ENCODE data around the gene DNAAF3. TPM values are rescaled to one million over a fixed set of nuclear protein-coding genes. Genes with fewer than 3 reads are reported as not detected.
"Not testable (repeated sequence)": the region's sequence is repeated elsewhere in the genome, so short reads cannot be mapped to it uniquely, and the experiment has no call there.

The DNAAF3 gene
- total and polyA plus RNA-seq, 7 experiments from 2014 or later: not detected

GRCh38 chr19:55173186-55173713 is 6.8 kb upstream of the DNAAF3 start:
- no peak overlapping the region for H3K27ac Mint-ChIP-seq
- intact Hi-C loops (cut with micrococcal nuclease): no loop called here

GRCh38 chr19:55172741-55173140 is 6.3 kb upstream of the DNAAF3 start:
- Mint-ChIP-seq H3K36me3 (peaks cover 0 to 4% (median 0%) of the 10 kb centered on the region in 5 donors), H3K9me3 (peaks cover 0 to 10% (median 5%) of the 10 kb centered on the region in 11 donors), H3K4me1 (peaks cover 5 to 26% (median 19%) of the 10 kb centered on the region in 7 donors), H3K27me3 (peaks cover 74 to 83% (median 76%) of the 10 kb centered on the region in 5 donors), H3K27ac (peak overlapping the region in 1 of 9 donors; percentile 8), H3K4me3 (peak overlapping the region; percentile 25 to 82 (median 62))
- peaks cover 2 to 46% of the 10 kb centered on the region in 2 donors for H3K27me3 ChIP-seq (ENCODE audit: control insufficient read depth in 2 of 2, insufficient read depth in 2 of 2, low read length in 2 of 2)
- no peak for DNase-seq
- no peaks in the 10 kb centered on the region for H3K9me3 ChIP-seq (ENCODE audit: control insufficient read depth in 2 of 3, low read length in 3 of 3)
- no peak overlapping the region for H3K27ac ChIP-seq (ENCODE audit: low read depth, low read length)
- POLR2A ChIA-PET: no interaction called here
- CTCF ChIA-PET: no interaction called here
- no peaks in the 10 kb centered on the region for H3K36me3 ChIP-seq (ENCODE audit: control insufficient read depth in 2 of 3, insufficient read depth in 3 of 3, low read length in 3 of 3)
- peaks cover 9 to 17% of the 10 kb centered on the region in 2 donors for H3K4me1 ChIP-seq (ENCODE audit: control insufficient read depth in 2 of 2, insufficient read depth in 2 of 2, low read length in 2 of 2)
- no peak overlapping the region for H3K4me3 ChIP-seq (ENCODE audit: low read length)
- ATAC-seq: no peak
- intact Hi-C loops (cut with micrococcal nuclease): no loop called here

More at GRCh38 chr19:55173186-55173713, 6.8 kb upstream of the DNAAF3 start:
- H3K4me3 ChIP-seq (ENCODE audit: low read length): peak overlapping the region; percentile 33
- CTCF ChIA-PET: no interaction called here
- peak overlapping the region; percentile 42 to 82 (median 63) for H3K4me3 Mint-ChIP-seq
- H3K27ac ChIP-seq (ENCODE audit: low read depth, low read length): no peak overlapping the region
- H3K27me3 ChIP-seq (ENCODE audit: control insufficient read depth in 2 of 2, insufficient read depth in 2 of 2, low read length in 2 of 2): peaks cover 4 to 44% of the 10 kb centered on the region in 2 donors
- peaks cover 5 to 27% (median 20%) of the 10 kb centered on the region in 7 donors for H3K4me1 Mint-ChIP-seq
- no peaks in the 10 kb centered on the region for H3K36me3 ChIP-seq (ENCODE audit: control insufficient read depth in 2 of 3, insufficient read depth in 3 of 3, low read length in 3 of 3)
- peaks cover 0 to 12% (median 5%) of the 10 kb centered on the region in 11 donors for H3K9me3 Mint-ChIP-seq
- H3K27me3 Mint-ChIP-seq: peaks cover 74 to 85% (median 80%) of the 10 kb centered on the region in 5 donors
- ATAC-seq (no peak), DNase-seq (no peak)
- peaks cover 9 to 18% of the 10 kb centered on the region in 2 donors for H3K4me1 ChIP-seq (ENCODE audit: control insufficient read depth in 2 of 2, insufficient read depth in 2 of 2, low read length in 2 of 2)
- POLR2A ChIA-PET: interaction anchor here (0.6 kb wide), 1 partner anchor 118 kb away, joined by 3 read pairs; no protein-coding TSS in a partner anchor
- no peaks in the 10 kb centered on the region for H3K9me3 ChIP-seq (ENCODE audit: control insufficient read depth in 2 of 3, low read length in 3 of 3)
- peaks cover 0 to 4% (median 0%) of the 10 kb centered on the region in 5 donors for H3K36me3 Mint-ChIP-seq

GRCh38 chr19:55172318-55172717 is 5.9 kb upstream of the DNAAF3 start:
- ATAC-seq; H3K9me3 ChIP-seq (ENCODE audit: control insufficient read depth in 2 of 3, low read length in 3 of 3); CTCF ChIA-PET; POLR2A ChIA-PET; H3K9me3 Mint-ChIP-seq; DNase-seq; H3K27ac ChIP-seq (ENCODE audit: low read depth, low read length); H3K4me3 ChIP-seq (ENCODE audit: low read length); H3K36me3 Mint-ChIP-seq; H3K36me3 ChIP-seq (ENCODE audit: control insufficient read depth in 2 of 3, insufficient read depth in 3 of 3, low read length in 3 of 3); intact Hi-C loops (cut with micrococcal nuclease): not testable (repeated sequence)
- Mint-ChIP-seq H3K4me1 (peaks cover 5 to 26% (median 19%) of the 10 kb centered on the region in 7 donors), H3K27ac (peak overlapping the region in 1 of 9 donors; percentile 8), H3K4me3 (peak overlapping the region in 8 of 10 donors; percentile 25 to 82 (median 64)), H3K27me3 (peaks cover 73 to 84% (median 77%) of the 10 kb centered on the region in 5 donors)
- H3K27me3 ChIP-seq (ENCODE audit: control insufficient read depth in 2 of 2, insufficient read depth in 2 of 2, low read length in 2 of 2): peaks cover 0 to 47% of the 10 kb centered on the region in 2 donors
- H3K4me1 ChIP-seq (ENCODE audit: control insufficient read depth in 2 of 2, insufficient read depth in 2 of 2, low read length in 2 of 2): peaks cover 9 to 18% of the 10 kb centered on the region in 2 donors

GRCh38 chr19:55171440-55171839 is 5.0 kb upstream of the DNAAF3 start:
- Histone ChIP-seq H3K27me3 (ENCODE audit: control insufficient read depth in 2 of 2, insufficient read depth in 2 of 2, low read length in 2 of 2) (peaks cover 4 to 49% of the 10 kb centered on the region in 2 donors), H3K4me3 (ENCODE audit: low read length) (no peak overlapping the region), H3K4me1 (ENCODE audit: control insufficient read depth in 2 of 2, insufficient read depth in 2 of 2, low read length in 2 of 2) (peaks cover 9 to 24% of the 10 kb centered on the region in 2 donors), H3K27ac (ENCODE audit: low read depth, low read length) (no peak overlapping the region), H3K36me3 (ENCODE audit: control insufficient read depth in 2 of 3, insufficient read depth in 3 of 3, low read length in 3 of 3) (no peaks in the 10 kb centered on the region), H3K9me3 (ENCODE audit: control insufficient read depth in 2 of 3, low read length in 3 of 3) (no peaks in the 10 kb centered on the region)
- peaks cover 0 to 12% (median 6%) of the 10 kb centered on the region in 11 donors for H3K9me3 Mint-ChIP-seq
- DNase-seq: no peak
- POLR2A ChIA-PET: no interaction called here
- peak overlapping the region in 1 of 9 donors; percentile 41 for H3K27ac Mint-ChIP-seq
- H3K27me3 Mint-ChIP-seq: peaks cover 74 to 84% (median 78%) of the 10 kb centered on the region in 5 donors
- CTCF ChIA-PET: no interaction called here
- peak overlapping the region in 6 of 10 donors; percentile 15 to 81 (median 33) for H3K4me3 Mint-ChIP-seq
- no peak for ATAC-seq
- H3K4me1 Mint-ChIP-seq: peaks cover 14 to 34% (median 28%) of the 10 kb centered on the region in 7 donors
- intact Hi-C loops (cut with micrococcal nuclease): no loop called here
- H3K36me3 Mint-ChIP-seq: peaks cover 0 to 3% (median 0%) of the 10 kb centered on the region in 5 donors

- Mint-ChIP-seq H3K36me3 (peaks cover 0 to 5% (median 3%) of the 10 kb centered on the region in 5 donors), H3K4me3 (peak overlapping the region in 2 of 10 donors; percentile 1 to 37), H3K27ac (no peak overlapping the region), H3K4me1 (peaks cover 17 to 32% (median 24%) of the 10 kb centered on the region in 7 donors), H3K9me3 (peaks cover 0 to 12% (median 6%) of the 10 kb centered on the region in 11 donors), H3K27me3 (peaks cover 71 to 81% (median 76%) of the 10 kb centered on the region in 5 donors)
- peaks cover 7 to 16% of the 10 kb centered on the region in 2 donors for H3K4me1 ChIP-seq (ENCODE audit: control insufficient read depth in 2 of 2, insufficient read depth in 2 of 2, low read length in 2 of 2)
- no peak for DNase-seq
- no peak for ATAC-seq
- no peak overlapping the region for H3K4me3 ChIP-seq (ENCODE audit: low read length)
- no peak overlapping the region for H3K27ac ChIP-seq (ENCODE audit: low read depth, low read length)
- ChIA-PET CTCF (no interaction called here), POLR2A (interaction anchor here (2.0 kb wide), 1 partner anchor 9 kb away, joined by 5 read pairs; no protein-coding TSS in a partner anchor)
- intact Hi-C loops (cut with micrococcal nuclease): loop anchor here in 1 of 2 donors (10.0 kb wide), 2 partner anchors 276 to 456 kb away; partner anchors contain the start of genes SHISA7 and ZNF784
- peaks cover 4 to 34% of the 10 kb centered on the region in 2 donors for H3K27me3 ChIP-seq (ENCODE audit: control insufficient read depth in 2 of 2, insufficient read depth in 2 of 2, low read length in 2 of 2)
- no peaks in the 10 kb centered on the region for H3K9me3 ChIP-seq (ENCODE audit: control insufficient read depth in 2 of 3, low read length in 3 of 3)
- H3K36me3 ChIP-seq (ENCODE audit: control insufficient read depth in 2 of 3, insufficient read depth in 3 of 3, low read length in 3 of 3): no peaks in the 10 kb centered on the region
These were observed 2.7 kb upstream of the DNAAF3 start for GRCh38 chr19:55169136-55169535.

- H3K9me3 Mint-ChIP-seq: peaks cover 0 to 12% (median 4%) of the 10 kb centered on the region in 11 donors
- ChIA-PET CTCF (no interaction called here), POLR2A (no interaction called here)
- Histone ChIP-seq H3K4me1 (ENCODE audit: control insufficient read depth in 2 of 2, insufficient read depth in 2 of 2, low read length in 2 of 2) (peaks cover 0 to 7% of the 10 kb centered on the region in 2 donors), H3K27ac (ENCODE audit: low read depth, low read length) (no peak overlapping the region), H3K4me3 (ENCODE audit: low read length) (no peak overlapping the region), H3K27me3 (ENCODE audit: control insufficient read depth in 2 of 2, insufficient read depth in 2 of 2, low read length in 2 of 2) (peaks cover 4 to 26% of the 10 kb centered on the region in 2 donors), H3K9me3 (ENCODE audit: control insufficient read depth in 2 of 3, low read length in 3 of 3) (no peaks in the 10 kb centered on the region), H3K36me3 (ENCODE audit: control insufficient read depth in 2 of 3, insufficient read depth in 3 of 3, low read length in 3 of 3) (no peaks in the 10 kb centered on the region)
- peak overlapping the region; percentile 41 to 89 (median 70) for H3K4me3 Mint-ChIP-seq
- ATAC-seq (peak; percentile 47), DNase-seq (peak in 5 of 9 donors; percentile 33 to 53 (median 49))
- peaks cover 0 to 5% (median 3%) of the 10 kb centered on the region in 5 donors for H3K36me3 Mint-ChIP-seq
- peaks cover 9 to 17% (median 12%) of the 10 kb centered on the region in 7 donors for H3K4me1 Mint-ChIP-seq
- peak overlapping the region in 6 of 9 donors; percentile 32 to 88 (median 70) for H3K27ac Mint-ChIP-seq
- H3K27me3 Mint-ChIP-seq: peaks cover 56 to 65% (median 61%) of the 10 kb centered on the region in 5 donors
- intact Hi-C loops (cut with micrococcal nuclease): loop anchor here in 1 of 2 donors (10.0 kb wide), 2 partner anchors 279 to 459 kb away; partner anchors contain the start of genes SHISA7 and ZNF784
These were observed 372 bp downstream of the DNAAF3 start for GRCh38 chr19:55165952-55166529.
